K562 (cell line): Measurements from ENCODE around the gene GPR39.

Experiments
- CHD1 ChIP-seq: fragments of 200-600 bp; sonication (generic); IDR thresholded peaks from one replicate; pipeline ENCODE4 v1.6.1; 2012; ENCODE audit warnings: mild to moderate bottlenecking, moderate library complexity, low read length, inconsistent platforms
- MAZ ChIP-seq, 2 experiments: fragments of 450-650 bp in 1 of 2; sonication (generic) in 1 of 2; formaldehyde crosslinking; IDR thresholded peaks in 1 of 2; conservative IDR thresholded peaks in 1 of 2; 2 replicates each; pipeline versions ENCODE4 v1.4.0 to v1.5.0; 2020; ENCODE audit warnings: mild to moderate bottlenecking in 1 of 2, missing genetic modification reagents in 1 of 2
- NONO ChIP-seq, 2 experiments: fragments of 200-400 bp in 1 of 2; fragments of 450-650 bp in 1 of 2; formaldehyde crosslinking in 1 of 2; IDR thresholded peaks; 2 replicates each; pipeline ENCODE4 v1.6.1; 2017; ENCODE audit warnings: low read depth in 2 of 2, mild to moderate bottlenecking in 2 of 2, moderate library complexity in 2 of 2, low read length in 1 of 2
- POLR2A ChIP-seq: fragments of 450-650 bp; conservative IDR thresholded peaks from 2 replicates; pipeline ENCODE4 v1.6.1; 2016
- POU5F1 ChIP-seq: fragments of 150-350 bp; IDR thresholded peaks from 2 replicates; pipeline ENCODE4 v1.6.1; 2014; ENCODE audit warnings: borderline replicate concordance, low read length, low read depth, mild to moderate bottlenecking; ENCODE audit not compliant: partially characterized antibody
- PRMT5 ChIP-seq: sonication (generic); formaldehyde crosslinking; IDR thresholded peaks from 2 replicates; pipeline ENCODE4 v1.5.0; 2020; ENCODE audit warnings: missing genetic modification reagents
- ZZZ3 ChIP-seq: fragments of 450-650 bp; IDR thresholded peaks from 2 replicates; pipeline ENCODE4 v1.6.1; 2016; ENCODE audit warnings: antibody characterized with exemption, mild to moderate bottlenecking, moderate library complexity

- TF ChIP-seq PRMT5, result no peak
- TF ChIP-seq ZZZ3, result no peak
- no peak for TF ChIP-seq POU5F1
- no peak for TF ChIP-seq MAZ (CRISPR knock-in tag; conservative IDR thresholded peaks at IDR 0.05 in 1 of 2, IDR thresholded peaks at IDR 0.05 in 1 of 2)
- TF ChIP-seq POLR2A, result no peak
- no peak for TF ChIP-seq NONO (IDR thresholded peaks at IDR 0.05; ENCODE audit: low read depth in 2 of 2, low read length in 1 of 2)
- TF ChIP-seq CHD1, result no peak
These were observed 8.8 kb upstream of the GPR39 start for GRCh38 chr2:132407784-132408183.
